Fibroblast of the aortic adventitia (primary cell): ENCODE measurements around the gene LRRC32. TPM values are rescaled to one million over a fixed set of nuclear protein-coding genes. Genes with fewer than 3 reads are reported as not detected.

ENCODE experiments used
- DNase-seq: peaks from one replicate; pipeline ENCODE4 v3.0.0-alpha.2; 2010; ENCODE audit warnings: low read depth
- H3K4me3 ChIP-seq: 2 replicates; pipeline ENCODE4 v1.5.1; 2011; ENCODE audit warnings: low read depth, mild to moderate bottlenecking, control low read depth, low read length, moderate library complexity
- CTCF ChIP-seq: IDR thresholded peaks from 2 replicates; pipeline ENCODE4 v1.5.1; 2011; ENCODE audit warnings: mild to moderate bottlenecking, low read length, control low read depth, inconsistent platforms; ENCODE audit not compliant: insufficient read depth
- total RNA-seq: library from RNA; depleted of rRNA; stranded (reverse); fragments of >200 nt; gene quantifications from 2 replicates; pipeline ENCODE4 v1.2.3, GENCODE V29; 2012; ENCODE audit warnings: low replicate concordance

LRRC32 gene
- total RNA-seq, 1 donor: 30.0 TPM

DNA sequence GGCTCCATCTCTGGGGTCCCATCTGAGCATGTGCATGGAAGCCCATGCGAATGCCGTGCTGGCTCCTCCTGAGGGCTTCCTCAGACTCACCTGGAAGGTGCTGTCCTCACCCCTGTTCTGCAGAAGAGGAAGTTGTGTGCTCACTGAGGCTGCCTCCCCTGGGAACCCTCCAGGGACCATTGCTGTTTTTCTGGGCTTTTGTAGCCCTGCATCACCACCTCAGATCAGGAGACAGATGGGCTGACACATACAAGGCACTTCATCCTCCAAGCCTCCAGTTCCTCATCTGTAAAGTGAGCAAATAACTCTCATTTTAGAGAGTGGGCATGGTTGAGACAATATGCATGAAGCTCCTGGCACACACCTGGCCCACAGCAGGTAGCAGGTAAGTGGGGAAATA, 12.1 kb upstream of the LRRC32 start:
- no peak for TF ChIP-seq CTCF
- no peak for DNase-seq
- H3K4me3 ChIP-seq: no peak overlapping the region

GRCh38 chr11:76682106-76682505, 11.6 kb upstream of the LRRC32 start:
- no peak for TF ChIP-seq CTCF
- no peak for DNase-seq
- no peak overlapping the region for H3K4me3 ChIP-seq

DNA sequence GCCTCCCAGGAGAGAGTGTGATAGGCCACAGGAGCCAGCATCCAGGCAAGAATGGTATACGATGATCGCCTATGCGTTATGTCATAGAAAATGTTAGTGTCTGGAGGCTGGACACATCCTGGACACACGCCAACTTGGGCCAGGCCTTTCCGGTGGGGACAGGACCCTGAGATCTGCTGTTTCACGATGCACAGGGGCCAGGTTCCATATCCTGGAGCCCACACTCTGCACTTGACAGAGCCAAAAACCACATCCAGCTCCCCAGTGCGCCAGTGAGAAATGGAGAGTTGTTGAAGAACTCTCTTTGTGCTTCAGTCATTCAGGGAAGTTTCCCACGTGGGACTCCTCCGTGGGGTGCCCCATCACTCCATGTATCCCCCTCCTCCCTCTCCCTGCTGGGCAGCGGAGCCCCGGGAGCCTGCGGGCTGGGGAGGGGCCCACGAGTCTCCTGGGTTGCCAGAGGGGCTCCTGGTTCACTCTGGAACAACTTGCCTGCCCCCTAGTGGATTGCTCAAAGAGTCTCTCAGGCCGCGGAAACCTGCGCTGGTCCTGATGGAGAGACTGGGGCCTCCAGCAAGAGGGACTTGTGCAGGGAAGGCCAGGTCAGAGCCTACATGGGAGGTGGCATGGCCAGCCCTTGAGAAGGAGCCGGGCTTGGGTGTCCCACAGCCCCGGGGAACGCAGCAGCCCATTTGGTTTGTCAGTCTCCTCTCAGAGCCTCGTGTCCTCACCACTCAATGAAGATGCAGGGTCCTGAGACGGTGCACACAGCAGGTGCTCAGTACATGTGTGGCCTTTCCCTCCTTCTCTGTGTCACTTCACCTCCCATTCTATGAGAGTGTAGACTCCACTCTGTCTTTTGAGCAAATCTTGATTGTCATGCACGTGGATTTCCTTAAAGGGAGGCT, 10.2 kb upstream of the LRRC32 start:
- TF ChIP-seq CTCF: peak; percentile 82
- peak overlapping the region; percentile 22 for H3K4me3 ChIP-seq
- DNase-seq: peak; percentile 75

DNA sequence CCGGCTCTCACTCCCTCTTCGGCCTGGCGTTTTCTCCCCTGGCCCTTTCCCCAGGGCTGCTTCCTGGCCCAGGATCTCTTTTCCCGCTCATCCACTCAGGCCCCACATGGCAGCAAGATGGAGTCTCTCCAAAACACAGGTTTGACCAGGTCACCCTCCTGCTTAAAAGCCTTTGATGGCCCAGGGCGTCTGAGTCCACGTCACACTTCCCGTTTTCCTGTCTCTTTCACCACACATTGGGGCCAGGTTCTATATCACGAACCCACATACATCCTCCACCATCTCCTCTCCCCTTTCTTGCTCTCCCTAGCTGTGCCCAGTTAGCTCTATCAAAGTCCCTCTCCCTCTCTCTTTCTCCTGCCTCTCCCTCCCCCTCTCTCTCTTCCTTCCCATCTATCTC, 7.8 kb upstream of the LRRC32 start:
- DNase-seq: no peak
- no peak overlapping the region for H3K4me3 ChIP-seq
- TF ChIP-seq CTCF: no peak

GRCh38 chr11:76677458-76677765, 6.9 kb upstream of the LRRC32 start:
- H3K4me3 ChIP-seq: no peak overlapping the region
- TF ChIP-seq CTCF: no peak
- DNase-seq: no peak

GRCh38 chr11:76676636-76677457, 6.3 kb upstream of the LRRC32 start:
- no peak overlapping the region for H3K4me3 ChIP-seq
- DNase-seq: no peak
- TF ChIP-seq CTCF: no peak
